SU-DHL-6 (cell line): ENCODE data around the gene GCNA.
A peak's percentile ranks its signal among the peaks of the same experiment; 100 is the strongest.

Experiments used
- H2AFZ ChIP-seq: fragments of 200-600 bp; sonication (generic); 2 replicates; pipeline ENCODE4 v1.6.1; 2014; ENCODE audit warnings: low read depth, mild to moderate bottlenecking, moderate library complexity, mixed read lengths, antibody characterized with exemption, low read length; ENCODE audit not compliant: severe bottlenecking
- H3F3A ChIP-seq: fragments of 200-600 bp; shearing (Covaris generic); 2 replicates; pipeline ENCODE4 v1.6.0; 2016; ENCODE audit warnings: antibody characterized with exemption, mild to moderate bottlenecking; ENCODE audit not compliant: insufficient read depth
- H3K27ac ChIP-seq: fragments of 200-600 bp; sonication (generic); 2 replicates; pipeline ENCODE4 v1.5.1; 2016; ENCODE audit warnings: low read depth, mild to moderate bottlenecking, low read length, moderate library complexity, mixed read lengths
- H3K27me3 ChIP-seq: fragments of 200-600 bp; sonication (generic), shearing (Covaris generic); 2 replicates; pipeline ENCODE4 v1.6.0; 2014; ENCODE audit warnings: mild to moderate bottlenecking, low read length
- H3K36me3 ChIP-seq: fragments of 200-600 bp; sonication (generic); 2 replicates; pipeline ENCODE4 v1.6.1; 2014; ENCODE audit warnings: mild to moderate bottlenecking, low read length, mixed read lengths
- H3K4me2 ChIP-seq: fragments of 300-600, 200-600 bp; shearing (Covaris generic), sonication (generic); 2 replicates; pipeline ENCODE4 v1.6.0; 2014; ENCODE audit warnings: low read length, low read depth, mild to moderate bottlenecking; ENCODE audit not compliant: poor library complexity, severe bottlenecking
- H3K4me3 ChIP-seq: fragments of 200-600 bp; sonication (generic); 2 replicates; pipeline ENCODE4 v1.5.1; 2014; ENCODE audit warnings: antibody characterized with exemption, low read length, mild to moderate bottlenecking, mixed read lengths; ENCODE audit not compliant: insufficient read depth, poor library complexity, severe bottlenecking
- H3K79me2 ChIP-seq: fragments of 200-600 bp; sonication (generic); 2 replicates; pipeline ENCODE4 v1.6.1; 2014; ENCODE audit warnings: mild to moderate bottlenecking, low read length, moderate library complexity; ENCODE audit not compliant: insufficient read depth
- H3K9ac ChIP-seq: fragments of 200-600 bp; sonication (generic); 2 replicates; pipeline ENCODE4 v1.7.0; 2014; ENCODE audit warnings: mild to moderate bottlenecking, low read length
- H3K9me2 ChIP-seq: fragments of 200-600 bp; sonication (generic); replicated peaks from 2 replicates; pipeline ENCODE4 v1.6.1; 2014; ENCODE audit warnings: low read length; ENCODE audit not compliant: insufficient read depth
- H3K9me3 ChIP-seq: fragments of 200-600 bp; sonication (generic); 2 replicates; pipeline ENCODE4 v1.6.1; 2014; ENCODE audit warnings: low read length, mixed read lengths; ENCODE audit not compliant: insufficient read depth
- H4K20me1 ChIP-seq: fragments of 200-600 bp; sonication (generic); 2 replicates; pipeline ENCODE4 v1.6.1; 2014; ENCODE audit warnings: low read depth, mild to moderate bottlenecking, antibody characterized with exemption, low read length, moderate library complexity, mixed read lengths
- EZH2phosphoT487 ChIP-seq: fragments of 200-600 bp; sonication (generic), shearing (Covaris generic); conservative IDR thresholded peaks from 2 replicates; pipeline ENCODE4 v1.6.1; 2018; ENCODE audit warnings: mild to moderate bottlenecking, antibody characterized with exemption, low read length, moderate library complexity, mixed read lengths
- TF ChIP-seq, protein P1 (sequence below): fragments of 200-600 bp; sonication (generic); IDR thresholded peaks from one replicate; pipeline ENCODE4 v1.5.1; 2017; ENCODE audit warnings: antibody characterized with exemption, mild to moderate bottlenecking, low read length, moderate library complexity; ENCODE audit not compliant: insufficient read depth, poor library complexity, severe bottlenecking

The GCNA gene

DNA sequence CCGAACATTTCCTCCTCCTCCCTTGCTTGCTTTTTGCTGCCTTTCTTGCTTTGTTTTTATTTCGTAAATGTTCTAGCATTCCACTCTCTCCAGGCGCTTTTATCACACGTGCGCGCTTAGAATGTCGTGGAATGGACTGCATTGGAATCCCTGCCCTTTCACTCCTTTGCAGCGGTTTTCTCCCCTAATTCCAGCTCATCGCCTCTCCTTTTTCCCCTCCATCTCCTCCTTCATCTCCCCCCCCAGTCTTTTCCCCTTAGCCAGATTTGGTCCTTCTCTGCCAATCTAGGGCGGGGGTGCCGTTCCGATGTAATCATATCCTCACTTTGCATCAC is 44.8 kb upstream of the GCNA start:
- H3K4me3 ChIP-seq, result peak overlapping the region; percentile 70
- peaks cover 12% of the 10 kb centered on the region; the same call in 1 of the 2 replicates for H3K36me3 ChIP-seq
- H3K9ac ChIP-seq, result peak overlapping the region; percentile 96
- H4K20me1 ChIP-seq, result peaks cover 20% of the 10 kb centered on the region
- H3K9me3 ChIP-seq, result no peaks in the 10 kb centered on the region
- peaks cover 56% of the 10 kb centered on the region for H3K79me2 ChIP-seq
- no peak overlapping the region for H2AFZ ChIP-seq
- H3K27ac ChIP-seq, result peak overlapping the region; percentile 81
- H3K4me2 ChIP-seq, result peak overlapping the region; percentile 97
- no peaks in the 10 kb centered on the region for H3K27me3 ChIP-seq
- no peaks in the 10 kb centered on the region for H3K9me2 ChIP-seq
- TF ChIP-seq, protein P1, sequence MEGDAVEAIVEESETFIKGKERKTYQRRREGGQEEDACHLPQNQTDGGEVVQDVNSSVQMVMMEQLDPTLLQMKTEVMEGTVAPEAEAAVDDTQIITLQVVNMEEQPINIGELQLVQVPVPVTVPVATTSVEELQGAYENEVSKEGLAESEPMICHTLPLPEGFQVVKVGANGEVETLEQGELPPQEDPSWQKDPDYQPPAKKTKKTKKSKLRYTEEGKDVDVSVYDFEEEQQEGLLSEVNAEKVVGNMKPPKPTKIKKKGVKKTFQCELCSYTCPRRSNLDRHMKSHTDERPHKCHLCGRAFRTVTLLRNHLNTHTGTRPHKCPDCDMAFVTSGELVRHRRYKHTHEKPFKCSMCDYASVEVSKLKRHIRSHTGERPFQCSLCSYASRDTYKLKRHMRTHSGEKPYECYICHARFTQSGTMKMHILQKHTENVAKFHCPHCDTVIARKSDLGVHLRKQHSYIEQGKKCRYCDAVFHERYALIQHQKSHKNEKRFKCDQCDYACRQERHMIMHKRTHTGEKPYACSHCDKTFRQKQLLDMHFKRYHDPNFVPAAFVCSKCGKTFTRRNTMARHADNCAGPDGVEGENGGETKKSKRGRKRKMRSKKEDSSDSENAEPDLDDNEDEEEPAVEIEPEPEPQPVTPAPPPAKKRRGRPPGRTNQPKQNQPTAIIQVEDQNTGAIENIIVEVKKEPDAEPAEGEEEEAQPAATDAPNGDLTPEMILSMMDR, result no peak
- TF ChIP-seq EZH2phosphoT487, result no peak
- peaks cover 4% of the 10 kb centered on the region; the same call in 1 of the 2 replicates for H3F3A ChIP-seq

DNA sequence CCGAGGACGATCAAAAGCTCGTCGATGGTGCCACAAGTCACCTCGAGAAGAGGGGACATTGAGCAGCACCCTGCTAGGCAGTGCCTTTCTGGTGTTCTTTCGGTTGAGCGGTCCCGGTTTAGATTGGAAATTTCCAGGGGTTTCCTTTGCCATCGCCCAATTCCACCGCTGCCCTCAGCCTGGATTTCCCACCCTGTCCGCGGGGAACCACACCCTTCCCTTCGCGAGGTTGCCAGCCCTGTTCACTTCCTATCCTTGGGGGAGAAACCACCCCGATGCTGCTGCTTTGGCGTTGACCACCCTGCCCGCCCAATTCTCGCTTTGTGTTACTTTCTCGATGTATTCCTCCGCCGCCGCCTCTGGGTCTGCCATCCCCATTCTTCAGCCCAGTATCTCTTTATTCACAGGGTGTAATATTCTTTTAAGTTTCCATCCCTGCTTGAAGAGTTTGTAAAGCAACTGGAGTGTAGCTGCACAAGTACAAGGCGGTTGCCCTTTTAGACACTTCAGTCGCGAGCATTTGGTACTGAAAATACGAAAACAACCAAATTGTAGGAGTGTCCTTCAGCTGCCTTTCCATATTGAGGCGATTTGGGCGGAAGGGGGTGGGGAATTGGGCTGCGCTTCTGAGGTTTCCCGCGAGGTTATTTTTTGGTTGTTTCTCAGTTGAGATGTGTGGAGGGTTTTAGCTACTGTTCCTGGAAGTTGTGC is 44.2 kb upstream of the GCNA start:
- H3K9ac ChIP-seq, result peak overlapping the region; percentile 96
- H3K4me2 ChIP-seq, result peak overlapping the region; percentile 97
- peaks cover 20% of the 10 kb centered on the region for H4K20me1 ChIP-seq
- no peaks in the 10 kb centered on the region for H3K9me3 ChIP-seq
- no peaks in the 10 kb centered on the region for H3K9me2 ChIP-seq
- peaks cover 61% of the 10 kb centered on the region for H3K79me2 ChIP-seq
- H3K4me3 ChIP-seq, result peak overlapping the region; percentile 70
- H3K27me3 ChIP-seq, result no peaks in the 10 kb centered on the region
- H3K27ac ChIP-seq, result peak overlapping the region; percentile 81
- no peak for TF ChIP-seq EZH2phosphoT487
- TF ChIP-seq, protein P1, result no peak
- H2AFZ ChIP-seq, result no peak overlapping the region
- peaks cover 14% of the 10 kb centered on the region; the same call in 1 of the 2 replicates for H3K36me3 ChIP-seq
- peaks cover 5% of the 10 kb centered on the region; the same call in 1 of the 2 replicates for H3F3A ChIP-seq

DNA sequence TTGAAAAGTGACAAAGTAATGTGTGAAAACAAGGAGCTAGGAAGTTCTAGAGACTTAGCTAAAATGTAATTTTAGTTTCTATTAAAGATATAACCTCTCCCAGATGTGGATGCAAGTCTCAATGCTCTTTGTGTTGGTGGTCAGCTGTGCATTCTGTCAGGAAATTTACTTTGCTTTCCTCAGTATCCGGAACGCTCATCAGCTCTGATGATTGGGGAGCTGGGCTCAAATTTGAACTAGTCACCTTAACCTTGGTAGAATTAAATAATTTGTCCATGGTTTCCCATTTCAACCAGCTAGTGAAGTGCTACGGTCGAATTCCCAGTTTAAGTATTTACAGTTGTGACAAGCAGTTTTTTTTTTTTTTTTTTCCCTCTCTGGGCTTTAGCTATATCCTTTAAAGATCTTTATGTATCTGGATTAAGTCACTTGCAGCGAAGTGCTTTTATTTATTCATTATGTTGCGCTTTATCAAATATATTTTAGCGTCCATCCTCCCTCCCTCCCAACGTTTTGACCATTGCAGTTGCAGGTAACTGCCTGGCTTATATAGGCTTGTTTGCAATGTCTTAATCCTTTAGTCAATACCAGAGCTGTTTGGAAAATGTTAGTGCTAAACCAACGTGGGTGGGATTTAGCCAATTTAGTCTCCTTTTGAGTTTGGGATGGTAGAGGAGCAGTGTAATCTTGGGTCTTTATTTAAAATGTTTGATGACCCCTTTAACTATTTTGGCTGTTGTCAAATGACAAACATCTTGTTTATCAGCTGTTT is 43.3 kb upstream of the GCNA start:
- no peak overlapping the region for H3K27ac ChIP-seq
- H3K9ac ChIP-seq, result peak overlapping the region; percentile 96
- no peak for TF ChIP-seq EZH2phosphoT487
- TF ChIP-seq, protein P1, result no peak
- peak overlapping the region; percentile 70 for H3K4me3 ChIP-seq
- no peaks in the 10 kb centered on the region for H3K27me3 ChIP-seq
- no peaks in the 10 kb centered on the region for H3K9me3 ChIP-seq
- H3K9me2 ChIP-seq, result no peaks in the 10 kb centered on the region
- H4K20me1 ChIP-seq, result peaks cover 25% of the 10 kb centered on the region
- H3K79me2 ChIP-seq, result peaks cover 70% of the 10 kb centered on the region
- no peak overlapping the region for H2AFZ ChIP-seq
- peak overlapping the region; percentile 97 for H3K4me2 ChIP-seq
- peaks cover 16% of the 10 kb centered on the region; the same call in 1 of the 2 replicates for H3K36me3 ChIP-seq
- H3F3A ChIP-seq, result peaks cover 5% of the 10 kb centered on the region; the same call in 1 of the 2 replicates
